ENCODE measurements around the gene PTGFR.

The PTGFR gene

GRCh38 chr1:78497201-78497600 is 6.4 kb downstream of the PTGFR start:
- Histone ChIP-seq H3F3A (ENCODE audit: insufficient read depth, low read length) (no peaks in the 10 kb centered on the region), H3K4me2 (ENCODE audit: low read length) (no peak overlapping the region), H3K4me3 (ENCODE audit: low read depth, low read length, poor library complexity, severe bottlenecking) (no peak overlapping the region), H3K9ac (ENCODE audit: low read length) (no peak overlapping the region), H3K9me3 (ENCODE audit: low read length) (no peaks in the 10 kb centered on the region), H4K20me1 (ENCODE audit: insufficient read depth, low read length) (no peaks in the 10 kb centered on the region), H2AFZ (ENCODE audit: low read length) (no peak overlapping the region), H3K9me2 (ENCODE audit: low read depth, low read length) (no peaks in the 10 kb centered on the region), H3K79me2 (ENCODE audit: insufficient read depth, low read length) (no peaks in the 10 kb centered on the region), H3K27me3 (ENCODE audit: insufficient read depth, low read length) (no peaks in the 10 kb centered on the region), H3K27ac (ENCODE audit: low read depth, low read length, poor library complexity, severe bottlenecking) (no peak overlapping the region), H3K4me1 (ENCODE audit: insufficient read depth, low read length, severe bottlenecking) (no peaks in the 10 kb centered on the region), H3K36me3 (ENCODE audit: insufficient read depth, low read length) (no peaks in the 10 kb centered on the region)
- TF ChIP-seq CTCF (IDR thresholded peaks at IDR 0.05; ENCODE audit: low read length) (no peak), EZH2 (IDR thresholded peaks at IDR 0.05; ENCODE audit: borderline replicate concordance, low read length) (no peak)

GRCh38 chr1:78500529-78500928 is 9.8 kb downstream of the PTGFR start:
- Histone ChIP-seq H2AFZ (ENCODE audit: low read length) (no peak overlapping the region), H3K27me3 (ENCODE audit: insufficient read depth, low read length) (no peaks in the 10 kb centered on the region), H3K79me2 (ENCODE audit: insufficient read depth, low read length) (no peaks in the 10 kb centered on the region)

GRCh38 chr1:78501203-78501602 is 10.4 kb downstream of the PTGFR start:
- Histone ChIP-seq H3K4me1 (ENCODE audit: insufficient read depth, low read length, severe bottlenecking) (no peaks in the 10 kb centered on the region), H3K27me3 (ENCODE audit: insufficient read depth, low read length) (no peaks in the 10 kb centered on the region), H3K4me3 (ENCODE audit: low read depth, low read length, poor library complexity, severe bottlenecking) (no peak overlapping the region), H3K9me3 (ENCODE audit: low read length) (no peaks in the 10 kb centered on the region), H3K4me2 (ENCODE audit: low read length) (no peak overlapping the region), H3F3A (ENCODE audit: insufficient read depth, low read length) (no peaks in the 10 kb centered on the region), H2AFZ (ENCODE audit: low read length) (no peak overlapping the region), H3K9ac (ENCODE audit: low read length) (no peak overlapping the region), H3K36me3 (ENCODE audit: insufficient read depth, low read length) (no peaks in the 10 kb centered on the region), H3K79me2 (ENCODE audit: insufficient read depth, low read length) (no peaks in the 10 kb centered on the region), H3K9me2 (ENCODE audit: low read depth, low read length) (no peaks in the 10 kb centered on the region), H3K27ac (ENCODE audit: low read depth, low read length, poor library complexity, severe bottlenecking) (no peak overlapping the region), H4K20me1 (ENCODE audit: insufficient read depth, low read length) (no peaks in the 10 kb centered on the region)
- TF ChIP-seq CTCF (IDR thresholded peaks at IDR 0.05; ENCODE audit: low read length), result no peak
- no peak for TF ChIP-seq EZH2 (IDR thresholded peaks at IDR 0.05; ENCODE audit: borderline replicate concordance, low read length)

More at GRCh38 chr1:78500529-78500928, 9.8 kb downstream of the PTGFR start:
- H3K9me3 ChIP-seq (ENCODE audit: low read length), result no peaks in the 10 kb centered on the region
- H3K27ac ChIP-seq (ENCODE audit: low read depth, low read length, poor library complexity, severe bottlenecking), result no peak overlapping the region
- no peaks in the 10 kb centered on the region for H4K20me1 ChIP-seq (ENCODE audit: insufficient read depth, low read length)
- no peaks in the 10 kb centered on the region for H3K9me2 ChIP-seq (ENCODE audit: low read depth, low read length)
- H3K4me3 ChIP-seq (ENCODE audit: low read depth, low read length, poor library complexity, severe bottlenecking), result no peak overlapping the region
- no peak for TF ChIP-seq EZH2 (IDR thresholded peaks at IDR 0.05; ENCODE audit: borderline replicate concordance, low read length)
- no peak for TF ChIP-seq CTCF (IDR thresholded peaks at IDR 0.05; ENCODE audit: low read length)
- no peak overlapping the region for H3K9ac ChIP-seq (ENCODE audit: low read length)
- H3K36me3 ChIP-seq (ENCODE audit: insufficient read depth, low read length), result no peaks in the 10 kb centered on the region
- no peaks in the 10 kb centered on the region for H3K4me1 ChIP-seq (ENCODE audit: insufficient read depth, low read length, severe bottlenecking)
- no peak overlapping the region for H3K4me2 ChIP-seq (ENCODE audit: low read length)
- H3F3A ChIP-seq (ENCODE audit: insufficient read depth, low read length), result no peaks in the 10 kb centered on the region

Measured in OCI-LY1 (cell line).